Suprapubic skin (tissue), 4 donors: ENCODE measurements around the gene RCL1. TPM values are rescaled to one million over a fixed set of nuclear protein-coding genes. Genes with fewer than 3 reads are reported as not detected.

Source experiments
- DNase-seq, 2 donors: peaks; one replicate each; pipeline ENCODE4 v3.0.0-alpha.2; 2019; ENCODE audit warnings: low spot score in 2 of 2
- H3K27ac ChIP-seq: fragments of 200-600 bp; sonication (generic); one replicate; pipeline ENCODE4 v1.5.1; 2019
- H3K27me3 ChIP-seq: fragments of 200-600 bp; sonication (generic); one replicate; pipeline ENCODE4 v1.5.1; 2019
- H3K36me3 ChIP-seq: fragments of 200-600 bp; sonication (generic); one replicate; pipeline ENCODE4 v1.5.1; 2019
- H3K4me1 ChIP-seq: fragments of 200-600 bp; sonication (generic); one replicate; pipeline ENCODE4 v1.5.1; 2019
- H3K4me3 ChIP-seq: fragments of 200-600 bp; sonication (generic); one replicate; pipeline ENCODE4 v1.5.1; 2019; ENCODE audit warnings: mild to moderate bottlenecking
- H3K9me3 ChIP-seq: fragments of 200-600 bp; sonication (generic); one replicate; pipeline ENCODE4 v1.5.1; 2019
- CTCF ChIP-seq, 2 donors: fragments of 200-600 bp in 1 of 2; fragments of 450-650 bp in 1 of 2; sonication (generic) in 1 of 2; IDR thresholded peaks; one replicate each; pipeline ENCODE4 v1.5.1; 2016 to 2019; ENCODE audit warnings: antibody characterized with exemption in 2 of 2, mild to moderate bottlenecking in 1 of 2, moderate library complexity in 1 of 2
- EP300 ChIP-seq: sonication (generic); formaldehyde crosslinking; IDR thresholded peaks from one replicate; pipeline ENCODE4 v1.6.1; 2017; ENCODE audit warnings: antibody characterized with exemption
- POLR2A ChIP-seq, 2 donors: fragments of 450-650 bp; IDR thresholded peaks; one replicate each; pipeline ENCODE4 v1.6.1; 2017; ENCODE audit warnings: antibody characterized with exemption in 2 of 2, mild to moderate bottlenecking in 2 of 2, moderate library complexity in 2 of 2
- POLR2AphosphoS5 ChIP-seq, 3 donors: sonication (generic); formaldehyde crosslinking; IDR thresholded peaks; one replicate each; pipeline ENCODE4 v1.6.1; 2017; ENCODE audit warnings: antibody characterized with exemption in 3 of 3
- WGBS: methylation state at CpG from one replicate; pipeline ENCODE4 v1.1.5; 2018; 5-methylcytosine and 5-hydroxymethylcytosine counted together
- total RNA-seq, 4 donors: library from RNA; depleted of rRNA; stranded (reverse); fragments of >200 nt; gene quantifications; one replicate each; pipeline ENCODE4 v1.1.0, GENCODE V29; 2016

RCL1 gene
- total RNA-seq, 4 donors from 2014 or later = 44.7 to 75.7 (median 55.5) TPM

- Histone ChIP-seq H3K9me3 (peaks cover 7% of the 10 kb centered on the region), H3K27ac (no peak overlapping the region), H3K4me3 (no peak overlapping the region), H3K4me1 (no peaks in the 10 kb centered on the region), H3K27me3 (no peaks in the 10 kb centered on the region), H3K36me3 (no peaks in the 10 kb centered on the region)
- TF ChIP-seq EP300 (no peak), POLR2A (IDR thresholded peaks at IDR 0.05) (no peak), POLR2AphosphoS5 (IDR thresholded peaks at IDR 0.05) (no peak), CTCF (IDR thresholded peaks at IDR 0.05) (no peak)
- 85% methylated on average over 1 of the region's 1 CpG for WGBS
- DNase-seq = no peak
Observed at GRCh38 chr9:4810565-4810964, 17.8 kb downstream of the RCL1 start.

- Histone ChIP-seq H3K9me3 (peaks cover 7% of the 10 kb centered on the region), H3K4me1 (no peaks in the 10 kb centered on the region), H3K4me3 (no peak overlapping the region), H3K36me3 (no peaks in the 10 kb centered on the region), H3K27ac (no peak overlapping the region), H3K27me3 (no peaks in the 10 kb centered on the region)
- no peak for DNase-seq
- TF ChIP-seq EP300 = no peak
- no peak for TF ChIP-seq CTCF (IDR thresholded peaks at IDR 0.05)
- no peak for TF ChIP-seq POLR2A (IDR thresholded peaks at IDR 0.05)
- TF ChIP-seq POLR2AphosphoS5 (IDR thresholded peaks at IDR 0.05) = no peak
Observed at GRCh38 chr9:4811824-4812223, 19.1 kb downstream of the RCL1 start.

- no peaks in the 10 kb centered on the region for H3K4me1 ChIP-seq
- H3K9me3 ChIP-seq = peaks cover 7% of the 10 kb centered on the region
- no peak for DNase-seq
- no peak overlapping the region for H3K4me3 ChIP-seq
- H3K27ac ChIP-seq = no peak overlapping the region
- TF ChIP-seq CTCF (IDR thresholded peaks at IDR 0.05) (no peak), POLR2AphosphoS5 (IDR thresholded peaks at IDR 0.05) (no peak), EP300 (no peak)
- no peaks in the 10 kb centered on the region for H3K27me3 ChIP-seq
- no peaks in the 10 kb centered on the region for H3K36me3 ChIP-seq
- 64% methylated on average over 2 of the region's 2 CpGs for WGBS
Observed at GRCh38 chr9:4812858-4813257, 20.1 kb downstream of the RCL1 start.

GRCh38 chr9:4814913-4815312 lies 22.2 kb downstream of the RCL1 start:
- Histone ChIP-seq H3K4me1 (no peaks in the 10 kb centered on the region), H3K36me3 (no peaks in the 10 kb centered on the region), H3K9me3 (peaks cover 7% of the 10 kb centered on the region), H3K27ac (no peak overlapping the region), H3K27me3 (no peaks in the 10 kb centered on the region), H3K4me3 (no peak overlapping the region)
- no peak for DNase-seq
- TF ChIP-seq EP300 (no peak), POLR2A (IDR thresholded peaks at IDR 0.05) (no peak), CTCF (IDR thresholded peaks at IDR 0.05) (no peak), POLR2AphosphoS5 (IDR thresholded peaks at IDR 0.05) (no peak)

GRCh38 chr9:4815381-4815956 lies 22.7 kb downstream of the RCL1 start:
- no peaks in the 10 kb centered on the region for H3K27me3 ChIP-seq
- TF ChIP-seq CTCF (IDR thresholded peaks at IDR 0.05) (no peak), EP300 (no peak), POLR2A (IDR thresholded peaks at IDR 0.05) (no peak), POLR2AphosphoS5 (IDR thresholded peaks at IDR 0.05) (no peak)
- no peak overlapping the region for H3K4me3 ChIP-seq
- DNase-seq = no peak
- H3K4me1 ChIP-seq = no peaks in the 10 kb centered on the region
- H3K9me3 ChIP-seq = peaks cover 7% of the 10 kb centered on the region
- no peak overlapping the region for H3K27ac ChIP-seq
- WGBS = 88% methylated on average over 5 of the region's 7 CpGs
- H3K36me3 ChIP-seq = no peaks in the 10 kb centered on the region
